Cardiac muscle cell (in vitro differentiated cells and primary cell): Measurements from ENCODE around the gene PSMD11. TPM values are rescaled to one million over a fixed set of nuclear protein-coding genes. Genes with fewer than 3 reads are reported as not detected.
A peak's percentile ranks its signal among the peaks of the same experiment; 100 is the strongest.

Experiments used
- DNase-seq, 2 donors: peaks; one replicate each; pipeline versions ENCODE4 v3.0.0 to v3.0.0-alpha.2; 2010 to 2017; ENCODE audit warnings: low read depth in 1 of 2, low spot score in 1 of 2
- H3K27ac ChIP-seq: fragments of 200-600 bp; sonication (generic); 2 replicates; pipeline ENCODE4 v1.5.1; 2016
- H3K27me3 ChIP-seq: fragments of 200-600 bp; sonication (generic); 2 replicates; pipeline ENCODE4 v1.6.0; 2016; ENCODE audit warnings: control low read depth
- H3K36me3 ChIP-seq: fragments of 200-600 bp; sonication (generic); 2 replicates; pipeline ENCODE4 v1.5.1; 2016; ENCODE audit warnings: control low read depth
- H3K4me1 ChIP-seq: fragments of 200-600 bp; sonication (generic); 2 replicates; pipeline ENCODE4 v1.8.1; 2017; ENCODE audit warnings: low read depth, mild to moderate bottlenecking, mixed run types
- H3K4me3 ChIP-seq: fragments of 200-600 bp; sonication (generic); 2 replicates; pipeline ENCODE4 v1.5.1; 2016; ENCODE audit warnings: mild to moderate bottlenecking
- H3K9me3 ChIP-seq: fragments of 200-600 bp; sonication (generic); 2 replicates; pipeline ENCODE4 v1.5.1; 2017; ENCODE audit warnings: low read depth, mild to moderate bottlenecking, control low read depth
- CTCF ChIP-seq: IDR thresholded peaks from 2 replicates; pipeline ENCODE4 v1.5.1; 2012; ENCODE audit warnings: low read depth, mild to moderate bottlenecking, low read length
- polyA plus RNA-seq: library from polyadenylated mRNA; unstranded; fragments of >200 nt; fragmentation: Nextera tagmentation; extraction: Ambion mirVana; gene quantifications from 2 replicates; pipeline ENCODE4 v1.2.1, GENCODE V29; 2016
- total RNA-seq: library from RNA; depleted of rRNA; stranded (reverse); fragments of >200 nt; gene quantifications from 2 replicates; pipeline ENCODE4 v1.2.3, GENCODE V29; 2016

The PSMD11 gene
- total and polyA plus RNA-seq, 2 experiments from 2014 or later: 28.7 to 143 TPM

- H3K27me3 ChIP-seq: no peaks in the 10 kb centered on the region
- no peak for TF ChIP-seq CTCF
- peaks cover 18% of the 10 kb centered on the region for H3K4me1 ChIP-seq
- H3K9me3 ChIP-seq: no peaks in the 10 kb centered on the region
- DNase-seq: no peak
- no peak overlapping the region for H3K4me3 ChIP-seq
- no peak overlapping the region for H3K27ac ChIP-seq
- H3K36me3 ChIP-seq: no peaks in the 10 kb centered on the region
These were observed 84.5 kb downstream of the PSMD11 start for GRCh38 chr17:32528825-32529224.

- Histone ChIP-seq H3K36me3 (no peaks in the 10 kb centered on the region), H3K4me1 (peaks cover 16% of the 10 kb centered on the region), H3K27me3 (no peaks in the 10 kb centered on the region), H3K4me3 (no peak overlapping the region), H3K27ac (no peak overlapping the region), H3K9me3 (no peaks in the 10 kb centered on the region)
- no peak for TF ChIP-seq CTCF
- DNase-seq: peak in 1 of 2 donors; percentile 34
These were observed 85.3 kb downstream of the PSMD11 start for GRCh38 chr17:32529604-32530003.

Other genes with a start within 250 kb of the PSMD11 start
- 0.04 and 0.09 TPM in 2 replicates for gene RHBDL3, start 178.7 kb upstream of the PSMD11 start, total RNA-seq
- 0.07 TPM in 1 of 2 replicates, not detected in the other for gene RHBDL3, start 178.7 kb upstream of the PSMD11 start, polyA plus RNA-seq
- 19.7 and 27.0 TPM in 2 replicates for gene C17orf75, start 102.3 kb upstream of the PSMD11 start, total RNA-seq
- 38.8 and 41.7 TPM in 2 replicates for gene C17orf75, start 102.3 kb upstream of the PSMD11 start, polyA plus RNA-seq
- 111 and 114 TPM in 2 replicates for gene ZNF207, start 94.4 kb upstream of the PSMD11 start, total RNA-seq
- gene ZNF207, start 94.4 kb upstream of the PSMD11 start, polyA plus RNA-seq: 135 and 170 TPM in 2 replicates
- 1.7 and 3.5 TPM in 2 replicates for gene CDK5R1, start 42.5 kb downstream of the PSMD11 start, total RNA-seq
- 1.2 and 2.5 TPM in 2 replicates for gene CDK5R1, start 42.5 kb downstream of the PSMD11 start, polyA plus RNA-seq